Endothelial cell of umbilical vein (primary cell): Measurements from ENCODE around the gene APBA2. TPM values are rescaled to one million over a fixed set of nuclear protein-coding genes. Genes with fewer than 3 reads are reported as not detected.

Experiments
- BruUV-seq: library from RNA; stranded (reverse); fragments of 400-500 nt; replicated peaks from 2 replicates; lab custom pipeline; 2021; lab: Mats Ljungman, UMichigan
- CTCF ChIA-PET: fragments of 300-600, 350-600 bp; sonication (Branson Sonifier 250); formaldehyde crosslinking; loops from one replicate; lab custom pipeline; 2021; ENCODE audit warnings: antibody characterized with exemption, inconsistent platforms; lab: Charles Lee
- POLR2A ChIA-PET: fragments of 300-600, 350-600 bp; sonication (Branson Sonifier 250); formaldehyde crosslinking; loops from one replicate; lab custom pipeline; 2021; ENCODE audit warnings: antibody characterized with exemption, inconsistent platforms; lab: Charles Lee
- DNase-seq: peaks from one replicate; pipeline ENCODE4 v3.0.0-alpha.2; 2011; ENCODE audit warnings: low read depth, low spot score
- FAIRE-seq: peaks from 2 replicates; lab custom pipeline; 2011; peaks lifted over from hg19 to GRCh38; lab: Jason Lieb, UNC
- H2AFZ ChIP-seq: 2 replicates; pipeline ENCODE4 v1.6.0; 2012; ENCODE audit warnings: low read depth, low read length, control low read depth, inconsistent platforms
- H3K27ac ChIP-seq: 2 replicates; pipeline ENCODE4 v1.5.1; 2011; ENCODE audit warnings: low read depth, mild to moderate bottlenecking, control low read depth, low read length, moderate library complexity; ENCODE audit not compliant: insufficient read depth
- H3K27me3 ChIP-seq, 2 experiments: 2 replicates each; pipeline versions ENCODE4 v1.6.0 to v1.6.1; 2011; ENCODE audit warnings: low read length in 2 of 2, mixed read lengths in 1 of 2; ENCODE audit not compliant: control insufficient read depth in 2 of 2, insufficient read depth in 2 of 2
- H3K36me3 ChIP-seq, 2 experiments: 2 replicates in 1 of 2; 3 replicates in 1 of 2; pipeline ENCODE4 v1.5.1; 2011; ENCODE audit warnings: low read length in 2 of 2, mild to moderate bottlenecking in 1 of 2, moderate library complexity in 1 of 2; ENCODE audit not compliant: control insufficient read depth in 2 of 2, insufficient read depth in 2 of 2; ENCODE audit errors: extremely low read depth in 1 of 2
- H3K4me1 ChIP-seq: 3 replicates; pipeline ENCODE4 v1.5.1; 2011; ENCODE audit warnings: mild to moderate bottlenecking, low read length; ENCODE audit not compliant: control insufficient read depth, insufficient read depth; ENCODE audit errors: extremely low read depth
- H3K4me2 ChIP-seq: 2 replicates; pipeline ENCODE4 v1.6.1; 2011; ENCODE audit warnings: low read length, control low read depth, mixed read lengths; ENCODE audit not compliant: insufficient read depth
- H3K4me3 ChIP-seq, 3 experiments: fragments of 200-600 bp in 1 of 3; sonication (generic), shearing (Covaris generic) in 1 of 3; replicated peaks in 1 of 3; 2 replicates each; pipeline ENCODE4 v1.5.1; 2011 to 2016; ENCODE audit warnings: control low read depth in 3 of 3, low read length in 3 of 3, mild to moderate bottlenecking in 2 of 3, inconsistent platforms in 1 of 3, low read depth in 1 of 3, moderate library complexity in 1 of 3; ENCODE audit not compliant: insufficient read depth in 1 of 3
- H3K79me2 ChIP-seq: 2 replicates; pipeline ENCODE4 v1.6.0; 2012; ENCODE audit warnings: low read length, inconsistent platforms; ENCODE audit not compliant: control insufficient read depth, insufficient read depth
- H3K9ac ChIP-seq: replicated peaks from 2 replicates; pipeline ENCODE3; 2011; ENCODE audit warnings: low read length, control low read depth; ENCODE audit not compliant: insufficient read depth; ENCODE audit errors: extremely low read depth
- H3K9me1 ChIP-seq: replicated peaks from 3 replicates; pipeline ENCODE4 v1.6.0; 2011; ENCODE audit warnings: mild to moderate bottlenecking, low read length; ENCODE audit not compliant: control insufficient read depth, insufficient read depth; ENCODE audit errors: extremely low read depth
- H3K9me3 ChIP-seq: replicated peaks from 2 replicates; pipeline ENCODE4 v1.5.1; 2012; ENCODE audit warnings: low read length, inconsistent platforms; ENCODE audit not compliant: control insufficient read depth, insufficient read depth
- H4K20me1 ChIP-seq: replicated peaks from 2 replicates; pipeline ENCODE3; 2011; ENCODE audit warnings: mild to moderate bottlenecking, low read length; ENCODE audit not compliant: control insufficient read depth, insufficient read depth; ENCODE audit errors: extremely low read depth
- CTCF ChIP-seq, 2 donors: IDR thresholded peaks; 1 replicate in 1 of 2; 2 replicates in 1 of 2; pipeline ENCODE4 v1.5.1; 2011; ENCODE audit warnings: low read length in 2 of 2, mild to moderate bottlenecking in 2 of 2, moderate library complexity in 2 of 2, control low read depth in 1 of 2, inconsistent platforms in 1 of 2, low read depth in 1 of 2; ENCODE audit not compliant: insufficient read depth in 1 of 2; ENCODE audit errors: extremely low read depth in 1 of 2
- EZH2 ChIP-seq: IDR thresholded peaks from 2 replicates; pipeline ENCODE4 v1.6.1; 2012; ENCODE audit warnings: borderline replicate concordance, low read depth, mild to moderate bottlenecking, moderate library complexity, low read length, inconsistent platforms; ENCODE audit not compliant: severe bottlenecking
- FOS ChIP-seq: IDR thresholded peaks from 2 replicates; pipeline ENCODE4 v1.6.1; 2011; ENCODE audit warnings: mild to moderate bottlenecking, low read length, moderate library complexity, borderline replicate concordance; ENCODE audit not compliant: insufficient read depth
- GATA2 ChIP-seq: IDR thresholded peaks from 2 replicates; pipeline ENCODE4 v1.7.0; 2011; ENCODE audit warnings: low read depth, mild to moderate bottlenecking, moderate library complexity, mixed read lengths, low read length; ENCODE audit not compliant: insufficient read length, insufficient read depth
- JUN ChIP-seq: IDR thresholded peaks from 2 replicates; pipeline ENCODE4 v1.6.1; 2011; ENCODE audit warnings: borderline replicate concordance, low read depth; ENCODE audit not compliant: insufficient read length, insufficient read depth
- MAX ChIP-seq: IDR thresholded peaks from 2 replicates; pipeline ENCODE4 v1.6.1; 2011; ENCODE audit not compliant: insufficient read depth, insufficient read length
- MYC ChIP-seq: IDR thresholded peaks from one replicate; pipeline ENCODE4 v1.6.1; 2011; ENCODE audit warnings: mild to moderate bottlenecking, low read depth, low read length
- POLR2A ChIP-seq: IDR thresholded peaks from 2 replicates; pipeline ENCODE4 v1.6.1; 2012; ENCODE audit warnings: low read depth, mild to moderate bottlenecking, control low read depth, low read length
- POLR2AphosphoS5 ChIP-seq: IDR thresholded peaks from 2 replicates; pipeline ENCODE4 v1.6.1; 2012; ENCODE audit warnings: low read depth, mild to moderate bottlenecking, control low read depth, low read length, moderate library complexity; ENCODE audit not compliant: insufficient read depth
- dilution Hi-C: fragments of 300-500 bp; cut with MboI; formaldehyde crosslinking; loops from one replicate; pipeline ENCODE4 v1.15.0; 2019; ENCODE audit warnings: low sequenced_read_pairs; ENCODE audit not compliant: extremely low pct_ligation_motif_present
- intact Hi-C: fragments of 100-400 bp; cut with micrococcal nuclease; formaldehyde crosslinking; loops from one replicate; pipeline ENCODE4 v1.10.0; 2022
- polyA plus RNA-seq, 4 experiments: library from polyadenylated mRNA; depleted of rRNA in 3 of 4; stranded (reverse) in 3 of 4; unstranded in 1 of 4; fragments of >200 nt; gene quantifications; 2 replicates each; pipeline versions ENCODE4 v1.2.1 to v1.2.3, GENCODE V29; 2011 to 2012; ENCODE audit warnings: missing spikeins in 1 of 4
- total RNA-seq: library from RNA; stranded (reverse); gene quantifications from 2 replicates; pipeline ENCODE4 v1.2.3, GENCODE V29; 2021

Gene APBA2
- total and polyA plus RNA-seq, 2 donors (not counting 3 experiments of a cell fraction or from before 2014, with no cell fraction given), result 5.7 to 11.1 TPM

GRCh38 chr15:28901987-28902745 is 16.4 kb downstream of the APBA2 start:
- FAIRE-seq (no peak), DNase-seq (no peak)
- no peak overlapping the region for H3K4me3 ChIP-seq
- no peaks in the 10 kb centered on the region for H3K27me3 ChIP-seq
- H3K4me1 ChIP-seq, result no peaks in the 10 kb centered on the region
- no TSS peak for BruUV-seq
- H4K20me1 ChIP-seq, result no peaks in the 10 kb centered on the region
- TF ChIP-seq POLR2AphosphoS5 (no peak), GATA2 (no peak), MYC (no peak), FOS (no peak), POLR2A (no peak), EZH2 (no peak), JUN (no peak), MAX (no peak), CTCF (IDR thresholded peaks at IDR 0.05; ENCODE audit: extremely low read depth in 1 of 2, insufficient read depth in 1 of 2, low read depth in 1 of 2, low read length in 2 of 2) (no peak)
- H3K4me2 ChIP-seq, result no peak overlapping the region
- no peaks in the 10 kb centered on the region for H3K36me3 ChIP-seq
- no peaks in the 10 kb centered on the region for H3K9me3 ChIP-seq
- no peak overlapping the region for H3K9ac ChIP-seq
- dilution Hi-C loops, result no loop called here
- intact Hi-C loops, result loop anchor here (5.0 kb wide), 1 partner anchor 35 kb away; no protein-coding TSS in a partner anchor
- H3K27ac ChIP-seq, result no peak overlapping the region
- POLR2A ChIA-PET, result no interaction called here
- no peak overlapping the region for H2AFZ ChIP-seq
- no peaks in the 10 kb centered on the region for H3K9me1 ChIP-seq
- CTCF ChIA-PET, result interaction anchor here (1.4 kb wide), 1 partner anchor 10 kb away, joined by 5 read pairs; no protein-coding TSS in a partner anchor
- H3K79me2 ChIP-seq, result no peaks in the 10 kb centered on the region
